ENCODE results near the gene PCDHA10.
"Not testable (repeated sequence)": the region's sequence is repeated elsewhere in the genome, so short reads cannot be mapped to it uniquely, and the experiment has no call there.

PCDHA10 gene

DNA sequence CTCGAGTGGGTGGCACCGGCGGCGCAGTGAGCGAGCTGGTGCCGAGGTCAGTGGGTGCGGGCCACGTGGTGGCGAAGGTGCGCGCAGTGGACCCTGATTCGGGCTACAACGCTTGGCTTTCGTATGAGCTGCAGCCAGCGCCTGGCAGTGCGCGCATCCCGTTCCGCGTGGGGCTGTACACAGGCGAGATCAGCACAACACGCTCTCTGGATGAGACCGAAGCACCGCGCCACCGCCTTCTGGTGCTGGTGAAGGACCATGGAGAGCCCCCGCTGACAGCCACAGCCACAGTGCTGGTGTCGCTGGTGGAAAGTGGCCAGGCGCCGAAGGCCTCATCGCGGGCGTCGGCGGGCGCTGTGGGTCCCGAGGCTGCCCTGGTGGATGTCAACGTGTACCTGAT, 32.2 kb upstream of the PCDHA10 start:
- H3K36me3 ChIP-seq (ENCODE audit: insufficient read depth, low read length): no peaks in the 10 kb centered on the region
- TF ChIP-seq CTCF (conservative IDR thresholded peaks at IDR 0.05; ENCODE audit: low read length) (no peak), EZH2phosphoT487 (IDR thresholded peaks at IDR 0.05; ENCODE audit: borderline replicate concordance) (no peak)
- no peaks in the 10 kb centered on the region for H4K20me1 ChIP-seq (ENCODE audit: insufficient read depth, low read length, poor library complexity, severe bottlenecking)
- no peaks in the 10 kb centered on the region for H3K4me1 ChIP-seq (ENCODE audit: insufficient read depth, low read length, poor library complexity, severe bottlenecking)
- H3K27me3 ChIP-seq (ENCODE audit: insufficient read depth, low read length, poor library complexity, severe bottlenecking): no peaks in the 10 kb centered on the region
- no peaks in the 10 kb centered on the region; the same call in 1 of the 2 replicates for H3K9me3 ChIP-seq (ENCODE audit: insufficient read depth, low read depth, low read length)
- H3K4me3 ChIP-seq (ENCODE audit: low read length, poor library complexity, severe bottlenecking): no peak overlapping the region
- no peaks in the 10 kb centered on the region for H3K79me2 ChIP-seq (ENCODE audit: insufficient read depth, low read length)
- H2AFZ ChIP-seq (ENCODE audit: low read length): no peak overlapping the region
- no peaks in the 10 kb centered on the region for H3F3A ChIP-seq (ENCODE audit: low read depth)
- H3K9me2 ChIP-seq (replicated peaks; ENCODE audit: low read depth, low read length): no peaks in the 10 kb centered on the region
- no peak overlapping the region for H3K9ac ChIP-seq (ENCODE audit: low read depth, low read length, poor library complexity, severe bottlenecking)
- no peak overlapping the region for H3K4me2 ChIP-seq (ENCODE audit: low read depth, low read length, poor library complexity, severe bottlenecking)

DNA sequence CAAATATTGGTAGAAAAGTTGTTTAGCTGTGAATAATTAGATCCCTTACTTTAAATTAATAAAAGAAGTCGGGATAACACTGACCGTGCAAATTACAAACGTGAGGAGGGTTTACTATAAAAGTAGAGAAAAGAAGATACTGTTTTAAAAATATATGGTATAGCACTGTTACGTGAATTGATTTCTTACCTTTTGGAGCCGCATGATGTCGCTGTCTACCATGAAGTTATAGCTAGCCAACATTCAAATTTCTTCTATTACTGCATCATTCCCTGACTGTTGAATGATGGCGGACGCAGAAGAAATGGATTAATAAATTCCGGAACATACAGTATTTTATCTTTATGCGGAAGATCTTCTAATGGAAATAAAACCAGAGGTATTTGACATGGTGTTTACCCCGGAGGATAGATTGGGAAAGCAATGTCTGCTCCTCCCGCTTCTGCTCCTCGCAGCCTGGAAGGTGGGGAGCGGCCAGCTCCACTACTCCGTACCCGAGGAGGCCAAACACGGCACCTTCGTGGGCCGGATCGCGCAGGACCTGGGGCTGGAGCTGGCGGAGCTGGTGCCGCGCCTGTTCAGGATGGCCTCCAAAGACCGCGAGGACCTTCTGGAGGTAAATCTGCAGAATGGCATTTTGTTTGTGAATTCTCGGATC, 27.9 kb upstream of the PCDHA10 start, which contains the start of gene PCDHA6:
Gene PCDHA6, plus strand, starts transcription at position 257 of the 658 bp plus-strand sequence. Its CDS starts 132 bp downstream, at position 389.
- Histone ChIP-seq H4K20me1 (ENCODE audit: insufficient read depth, low read length, poor library complexity, severe bottlenecking) (no peaks in the 10 kb centered on the region), H3K4me2 (ENCODE audit: low read depth, low read length, poor library complexity, severe bottlenecking) (no peak within 1 kb of the TSS), H2AFZ (ENCODE audit: low read length) (no peak within 1 kb of the TSS), H3K36me3 (ENCODE audit: insufficient read depth, low read length) (no peaks in the 10 kb centered on the region), H3K27me3 (ENCODE audit: insufficient read depth, low read length, poor library complexity, severe bottlenecking) (no peaks in the 10 kb centered on the region), H3F3A (ENCODE audit: low read depth) (no peaks in the 10 kb centered on the region), H3K4me1 (ENCODE audit: insufficient read depth, low read length, poor library complexity, severe bottlenecking) (no peaks in the 10 kb centered on the region), H3K9me2 (replicated peaks; ENCODE audit: low read depth, low read length) (no peaks in the 10 kb centered on the region), H3K9ac (ENCODE audit: low read depth, low read length, poor library complexity, severe bottlenecking) (no peak within 1 kb of the TSS), H3K79me2 (ENCODE audit: insufficient read depth, low read length) (no peaks in the 10 kb centered on the region), H3K4me3 (ENCODE audit: low read length, poor library complexity, severe bottlenecking) (no peak within 1 kb of the TSS), H3K9me3 (ENCODE audit: insufficient read depth, low read depth, low read length) (no peaks in the 10 kb centered on the region)
- TF ChIP-seq CTCF (conservative IDR thresholded peaks at IDR 0.05; ENCODE audit: low read length): no peak

GRCh38 chr5:140828362-140828737, 27.3 kb upstream of the PCDHA10 start:
- Histone ChIP-seq H3K4me3 (ENCODE audit: low read length, poor library complexity, severe bottlenecking) (no peak overlapping the region), H4K20me1 (ENCODE audit: insufficient read depth, low read length, poor library complexity, severe bottlenecking) (no peaks in the 10 kb centered on the region), H3K9ac (ENCODE audit: low read depth, low read length, poor library complexity, severe bottlenecking) (no peak overlapping the region), H3K9me2 (replicated peaks; ENCODE audit: low read depth, low read length) (no peaks in the 10 kb centered on the region), H3K27me3 (ENCODE audit: insufficient read depth, low read length, poor library complexity, severe bottlenecking) (no peaks in the 10 kb centered on the region), H3F3A (ENCODE audit: low read depth) (no peaks in the 10 kb centered on the region), H2AFZ (ENCODE audit: low read length) (no peak overlapping the region), H3K4me2 (ENCODE audit: low read depth, low read length, poor library complexity, severe bottlenecking) (no peak overlapping the region), H3K4me1 (ENCODE audit: insufficient read depth, low read length, poor library complexity, severe bottlenecking) (no peaks in the 10 kb centered on the region), H3K79me2 (ENCODE audit: insufficient read depth, low read length) (no peaks in the 10 kb centered on the region), H3K36me3 (ENCODE audit: insufficient read depth, low read length) (no peaks in the 10 kb centered on the region), H3K9me3 (ENCODE audit: insufficient read depth, low read depth, low read length) (no peaks in the 10 kb centered on the region)
- TF ChIP-seq CTCF (conservative IDR thresholded peaks at IDR 0.05; ENCODE audit: low read length): no peak
- TF ChIP-seq EZH2phosphoT487 (IDR thresholded peaks at IDR 0.05; ENCODE audit: borderline replicate concordance): no peak

DNA sequence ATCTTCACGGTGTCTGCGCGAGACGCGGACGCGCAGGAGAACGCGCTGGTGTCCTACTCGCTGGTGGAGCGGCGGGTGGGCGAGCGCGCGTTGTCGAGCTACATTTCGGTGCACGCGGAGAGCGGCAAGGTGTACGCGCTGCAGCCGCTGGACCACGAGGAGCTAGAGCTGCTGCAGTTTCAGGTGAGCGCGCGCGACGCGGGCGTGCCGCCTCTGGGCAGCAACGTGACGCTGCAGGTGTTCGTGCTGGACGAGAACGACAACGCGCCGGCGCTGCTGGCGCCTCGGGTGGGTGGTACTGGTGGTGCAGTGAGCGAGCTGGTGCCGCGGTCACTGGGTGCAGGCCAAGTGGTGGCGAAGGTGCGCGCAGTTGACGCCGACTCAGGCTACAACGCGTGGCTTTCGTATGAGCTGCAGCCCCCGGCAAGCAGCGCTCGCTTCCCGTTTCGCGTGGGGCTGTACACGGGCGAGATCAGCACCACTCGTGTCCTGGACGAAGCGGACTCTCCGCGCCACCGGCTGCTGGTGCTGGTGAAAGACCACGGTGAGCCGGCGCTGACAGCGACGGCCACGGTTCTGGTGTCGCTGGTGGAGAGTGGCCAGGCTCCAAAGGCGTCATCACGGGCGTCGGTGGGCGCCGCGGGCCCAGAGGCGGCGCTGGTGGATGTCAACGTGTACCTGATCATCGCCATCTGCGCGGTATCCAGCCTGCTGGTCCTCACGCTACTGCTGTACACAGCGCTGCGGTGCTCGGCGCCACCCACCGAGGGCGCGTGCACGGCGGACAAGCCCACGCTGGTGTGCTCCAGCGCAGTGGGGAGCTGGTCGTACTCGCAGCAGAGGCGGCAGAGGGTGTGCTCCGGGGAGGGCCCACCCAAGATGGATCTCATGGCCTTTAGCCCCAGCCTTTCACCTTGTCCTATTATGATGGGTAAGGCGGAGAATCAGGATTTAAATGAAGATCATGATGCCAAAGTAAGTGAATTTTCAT, 25.9 kb upstream of the PCDHA10 start:
- not testable (repeated sequence) for H3K4me3 ChIP-seq (ENCODE audit: low read length, poor library complexity, severe bottlenecking); H3K36me3 ChIP-seq (ENCODE audit: insufficient read depth, low read length); H2AFZ ChIP-seq (ENCODE audit: low read length); H3K79me2 ChIP-seq (ENCODE audit: insufficient read depth, low read length); H3K9ac ChIP-seq (ENCODE audit: low read depth, low read length, poor library complexity, severe bottlenecking); H3K4me2 ChIP-seq (ENCODE audit: low read depth, low read length, poor library complexity, severe bottlenecking); H3K9me3 ChIP-seq (ENCODE audit: insufficient read depth, low read depth, low read length); H3F3A ChIP-seq (ENCODE audit: low read depth); H3K27me3 ChIP-seq (ENCODE audit: insufficient read depth, low read length, poor library complexity, severe bottlenecking); H4K20me1 ChIP-seq (ENCODE audit: insufficient read depth, low read length, poor library complexity, severe bottlenecking); H3K4me1 ChIP-seq (ENCODE audit: insufficient read depth, low read length, poor library complexity, severe bottlenecking); H3K9me2 ChIP-seq (replicated peaks; ENCODE audit: low read depth, low read length)
